H1 (cell line): ENCODE results near the gene CCDC154. TPM values are rescaled to one million over a fixed set of nuclear protein-coding genes. Genes with fewer than 3 reads are reported as not detected.

ENCODE experiments used
- GABPA ChIP-seq: IDR thresholded peaks from 2 replicates; pipeline ENCODE4 v1.6.1; 2011; ENCODE audit warnings: mild to moderate bottlenecking, low read length, moderate library complexity, borderline replicate concordance; ENCODE audit not compliant: insufficient read depth
- NRF1 ChIP-seq: IDR thresholded peaks from 2 replicates; pipeline ENCODE4 v1.6.1; 2011; ENCODE audit warnings: mild to moderate bottlenecking, low read depth, low read length, improper control_type of control experiment
- SAP30 ChIP-seq: fragments of 300-600 bp; sonication (generic); IDR thresholded peaks from 2 replicates; pipeline ENCODE4 v1.7.1; 2012; ENCODE audit warnings: low read length, moderate library complexity, mild to moderate bottlenecking, inconsistent platforms; ENCODE audit not compliant: insufficient read depth, insufficient replicate concordance
- polyA plus RNA-seq, 7 experiments: library from polyadenylated mRNA; depleted of rRNA in 3 of 7; stranded (reverse) in 5 of 7; unstranded in 2 of 7; fragments of >200 nt in 5 of 7; fragments of 200-250 nt in 2 of 7; gene quantifications; 1 replicate in 5 of 7; 2 replicates in 1 of 7; 4 replicates in 1 of 7; pipeline versions ENCODE4 v1.2.1 to v1.2.3, GENCODE V29; 2011 to 2013; ENCODE audit warnings: missing spikeins in 2 of 7, mixed read lengths in 2 of 7
- total RNA-seq: library from RNA; stranded (reverse); fragmentation: NEBNext Ultra II Directional; extraction: Animal tissue kit (Norgen Biotek cat#: 25700); gene quantifications from 2 replicates; pipeline ENCODE4 v1.2.1, GENCODE V29; 2021
- TF ChIP-seq, protein P1 (sequence below): IDR thresholded peaks from 2 replicates; pipeline ENCODE4 v1.6.1; 2011; ENCODE audit warnings: low read depth, mild to moderate bottlenecking, low read length; ENCODE audit not compliant: insufficient read depth

Gene CCDC154
- total and polyA plus RNA-seq, 2 of the 8 experiments (the other 6 are each of a cell fraction or from before 2014, with no cell fraction given) = 0.15 to 0.88 TPM

GRCh38 chr16:1492923-1493745, 48.8 kb upstream of the CCDC154 start, which contains the start of gene TELO2 (continued):
- TF ChIP-seq NRF1 (peak; percentile 58), SAP30 (peak; percentile 42), GABPA (0 out of 2 replicates have a peak, but pooled peaks have one; percentile 27)
- TF ChIP-seq, protein P1, sequence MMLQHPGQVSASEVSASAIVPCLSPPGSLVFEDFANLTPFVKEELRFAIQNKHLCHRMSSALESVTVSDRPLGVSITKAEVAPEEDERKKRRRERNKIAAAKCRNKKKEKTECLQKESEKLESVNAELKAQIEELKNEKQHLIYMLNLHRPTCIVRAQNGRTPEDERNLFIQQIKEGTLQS = no peak
